A172 (cell line): ENCODE data around the gene INHBC. TPM values are rescaled to one million over a fixed set of nuclear protein-coding genes. Genes with fewer than 3 reads are reported as not detected.
A peak's percentile ranks its signal among the peaks of the same experiment; 100 is the strongest.

Source experiments
- DNase-seq: peaks from one replicate; pipeline ENCODE4 v3.0.0-alpha.2; 2015; ENCODE audit warnings: low spot score
- total RNA-seq: library from RNA; depleted of rRNA; stranded (reverse); fragments of >200 nt; shearing (Covaris generic); gene quantifications from 2 replicates; pipeline ENCODE4 v1.2.3, GENCODE V29; 2014

INHBC gene
- total RNA-seq, 1 experiment from 2014 or later, result not detected

DNA sequence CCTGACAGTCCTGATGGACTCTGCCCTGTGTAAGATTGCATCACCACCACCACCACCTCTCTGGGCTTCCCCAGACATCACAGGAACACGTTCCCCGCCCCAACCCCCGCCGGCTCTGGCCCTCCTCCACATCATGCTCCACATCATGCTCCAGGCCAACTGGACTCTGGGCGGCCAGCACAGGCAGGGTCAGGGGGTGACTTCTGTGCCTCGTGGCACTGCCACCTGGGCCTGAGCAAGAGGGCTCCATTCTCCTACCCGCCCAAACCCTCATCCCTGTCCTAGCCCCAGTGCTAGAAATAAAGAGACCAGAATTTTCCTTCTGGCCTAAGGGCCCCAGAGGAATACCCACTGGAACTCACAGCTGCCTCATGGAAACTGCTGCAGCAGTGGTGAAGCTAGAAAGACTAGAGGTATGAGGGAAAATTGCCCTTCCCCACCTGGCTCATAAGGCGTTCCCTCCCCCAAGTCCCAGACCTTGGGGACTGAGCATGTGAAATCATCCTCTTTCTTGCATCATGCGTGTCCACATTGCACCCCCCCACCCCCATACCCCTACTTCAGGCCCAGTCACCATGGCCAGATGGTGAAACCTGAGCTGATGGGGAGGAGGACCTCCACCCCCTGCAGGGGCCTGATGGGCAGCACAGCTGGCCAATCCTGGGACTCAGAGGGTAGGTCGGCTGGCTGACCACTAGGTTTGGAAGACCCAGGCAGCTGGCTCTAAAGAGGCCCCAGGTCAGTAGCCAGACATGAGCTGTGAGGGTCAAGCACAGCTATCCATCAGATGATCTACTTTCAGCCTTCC, 20.2 kb downstream of the INHBC start, which contains the start of gene INHBE:
Gene INHBE (plus strand): TSS at position 742 of the 808 bp plus-strand sequence. CDS start 230 bp downstream, outside the sequence.
- peak; percentile 19 for DNase-seq

DNA sequence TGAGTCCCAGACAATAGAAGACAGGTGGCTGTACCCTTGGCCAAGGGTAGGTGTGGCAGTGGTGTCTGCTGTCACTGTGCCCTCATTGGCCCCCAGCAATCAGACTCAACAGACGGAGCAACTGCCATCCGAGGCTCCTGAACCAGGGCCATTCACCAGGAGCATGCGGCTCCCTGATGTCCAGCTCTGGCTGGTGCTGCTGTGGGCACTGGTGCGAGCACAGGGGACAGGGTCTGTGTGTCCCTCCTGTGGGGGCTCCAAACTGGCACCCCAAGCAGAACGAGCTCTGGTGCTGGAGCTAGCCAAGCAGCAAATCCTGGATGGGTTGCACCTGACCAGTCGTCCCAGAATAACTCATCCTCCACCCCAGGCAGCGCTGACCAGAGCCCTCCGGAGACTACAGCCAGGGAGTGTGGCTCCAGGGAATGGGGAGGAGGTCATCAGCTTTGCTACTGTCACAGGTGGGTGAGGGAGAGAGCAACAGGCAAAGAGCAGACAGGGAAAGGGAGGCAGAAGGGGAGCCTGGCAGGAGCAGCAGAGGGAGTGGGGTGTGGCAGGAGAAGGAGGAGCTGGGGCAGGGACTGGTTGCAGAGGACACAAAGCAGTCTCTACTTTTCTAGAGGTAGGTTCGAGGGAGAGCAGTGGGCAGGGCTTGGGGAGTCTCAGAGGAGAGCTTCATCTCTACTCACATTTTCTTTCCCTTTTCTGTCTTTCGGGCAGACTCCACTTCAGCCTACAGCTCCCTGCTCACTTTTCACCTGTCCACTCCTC, 21.0 kb downstream of the INHBC start:
- no peak for DNase-seq

DNA sequence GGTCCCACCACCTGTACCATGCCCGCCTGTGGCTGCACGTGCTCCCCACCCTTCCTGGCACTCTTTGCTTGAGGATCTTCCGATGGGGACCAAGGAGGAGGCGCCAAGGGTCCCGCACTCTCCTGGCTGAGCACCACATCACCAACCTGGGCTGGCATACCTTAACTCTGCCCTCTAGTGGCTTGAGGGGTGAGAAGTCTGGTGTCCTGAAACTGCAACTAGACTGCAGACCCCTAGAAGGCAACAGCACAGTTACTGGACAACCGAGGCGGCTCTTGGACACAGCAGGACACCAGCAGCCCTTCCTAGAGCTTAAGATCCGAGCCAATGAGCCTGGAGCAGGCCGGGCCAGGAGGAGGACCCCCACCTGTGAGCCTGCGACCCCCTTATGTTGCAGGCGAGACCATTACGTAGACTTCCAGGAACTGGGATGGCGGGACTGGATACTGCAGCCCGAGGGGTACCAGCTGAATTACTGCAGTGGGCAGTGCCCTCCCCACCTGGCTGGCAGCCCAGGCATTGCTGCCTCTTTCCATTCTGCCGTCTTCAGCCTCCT, 21.6 kb downstream of the INHBC start:
- peak; percentile 40 for DNase-seq

DNA sequence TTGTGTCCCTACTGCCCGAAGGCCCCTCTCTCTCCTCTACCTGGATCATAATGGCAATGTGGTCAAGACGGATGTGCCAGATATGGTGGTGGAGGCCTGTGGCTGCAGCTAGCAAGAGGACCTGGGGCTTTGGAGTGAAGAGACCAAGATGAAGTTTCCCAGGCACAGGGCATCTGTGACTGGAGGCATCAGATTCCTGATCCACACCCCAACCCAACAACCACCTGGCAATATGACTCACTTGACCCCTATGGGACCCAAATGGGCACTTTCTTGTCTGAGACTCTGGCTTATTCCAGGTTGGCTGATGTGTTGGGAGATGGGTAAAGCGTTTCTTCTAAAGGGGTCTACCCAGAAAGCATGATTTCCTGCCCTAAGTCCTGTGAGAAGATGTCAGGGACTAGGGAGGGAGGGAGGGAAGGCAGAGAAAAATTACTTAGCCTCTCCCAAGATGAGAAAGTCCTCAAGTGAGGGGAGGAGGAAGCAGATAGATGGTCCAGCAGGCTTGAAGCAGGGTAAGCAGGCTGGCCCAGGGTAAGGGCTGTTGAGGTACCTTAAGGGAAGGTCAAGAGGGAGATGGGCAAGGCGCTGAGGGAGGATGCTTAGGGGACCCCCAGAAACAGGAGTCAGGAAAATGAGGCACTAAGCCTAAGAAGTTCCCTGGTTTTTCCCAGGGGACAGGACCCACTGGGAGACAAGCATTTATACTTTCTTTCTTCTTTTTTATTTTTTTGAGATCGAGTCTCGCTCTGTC, 22.3 kb downstream of the INHBC start:
- DNase-seq, result peak; percentile 18

DNA sequence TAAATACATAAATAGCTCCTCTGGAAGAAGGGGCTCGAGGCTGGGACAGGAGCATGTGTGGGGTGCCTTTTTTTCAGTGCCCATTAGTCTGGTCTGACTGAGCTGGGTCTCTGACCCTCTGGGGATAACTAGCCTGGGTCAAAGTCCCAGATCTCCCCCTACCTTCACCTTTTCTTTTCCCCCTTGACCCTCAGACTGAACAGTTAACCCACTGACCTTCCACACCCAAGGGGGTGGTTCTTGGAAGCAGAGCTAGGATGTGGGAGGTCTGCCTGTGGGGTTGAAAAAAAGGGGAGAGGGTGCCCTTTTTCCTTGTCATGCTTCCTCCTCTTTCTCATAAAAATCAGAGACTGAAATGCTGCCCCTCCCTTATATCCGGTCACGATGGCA, 24.1 kb downstream of the INHBC start:
- no peak for DNase-seq

DNA sequence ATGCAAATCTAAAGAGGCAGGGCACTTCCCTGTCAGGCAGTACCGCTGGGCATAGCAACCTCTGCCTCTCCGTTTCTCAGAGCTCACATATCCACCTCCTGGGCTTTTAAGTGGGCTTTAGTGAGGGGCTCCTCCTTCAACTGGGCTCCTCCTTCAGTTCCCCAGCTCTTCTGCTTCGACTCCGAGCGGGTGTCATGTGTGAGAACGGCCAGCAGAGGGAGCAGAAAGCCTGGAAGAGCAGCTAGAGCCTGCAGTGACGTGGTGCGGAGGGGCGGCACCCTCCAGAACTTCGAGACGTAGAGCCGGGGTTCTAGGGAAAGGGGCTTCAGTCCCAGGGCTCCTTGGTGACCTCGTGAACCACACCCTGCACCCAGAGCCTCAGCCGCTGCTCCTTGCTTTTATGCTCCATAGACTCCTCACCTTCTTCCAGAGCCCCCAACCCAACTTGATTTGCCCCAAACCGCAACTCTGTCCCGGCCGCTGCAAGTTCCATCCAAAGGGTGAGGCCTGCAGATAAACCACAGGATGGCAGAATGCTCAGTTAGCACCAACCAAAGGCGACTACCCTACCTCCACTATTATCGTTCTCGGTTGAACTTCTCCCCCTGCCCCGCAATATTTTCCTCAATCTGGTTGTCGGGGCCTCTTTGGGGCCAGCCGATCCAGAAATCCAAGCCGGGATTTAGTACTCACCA, 24.6 kb downstream of the INHBC start:
- DNase-seq, result peak; percentile 91

DNA sequence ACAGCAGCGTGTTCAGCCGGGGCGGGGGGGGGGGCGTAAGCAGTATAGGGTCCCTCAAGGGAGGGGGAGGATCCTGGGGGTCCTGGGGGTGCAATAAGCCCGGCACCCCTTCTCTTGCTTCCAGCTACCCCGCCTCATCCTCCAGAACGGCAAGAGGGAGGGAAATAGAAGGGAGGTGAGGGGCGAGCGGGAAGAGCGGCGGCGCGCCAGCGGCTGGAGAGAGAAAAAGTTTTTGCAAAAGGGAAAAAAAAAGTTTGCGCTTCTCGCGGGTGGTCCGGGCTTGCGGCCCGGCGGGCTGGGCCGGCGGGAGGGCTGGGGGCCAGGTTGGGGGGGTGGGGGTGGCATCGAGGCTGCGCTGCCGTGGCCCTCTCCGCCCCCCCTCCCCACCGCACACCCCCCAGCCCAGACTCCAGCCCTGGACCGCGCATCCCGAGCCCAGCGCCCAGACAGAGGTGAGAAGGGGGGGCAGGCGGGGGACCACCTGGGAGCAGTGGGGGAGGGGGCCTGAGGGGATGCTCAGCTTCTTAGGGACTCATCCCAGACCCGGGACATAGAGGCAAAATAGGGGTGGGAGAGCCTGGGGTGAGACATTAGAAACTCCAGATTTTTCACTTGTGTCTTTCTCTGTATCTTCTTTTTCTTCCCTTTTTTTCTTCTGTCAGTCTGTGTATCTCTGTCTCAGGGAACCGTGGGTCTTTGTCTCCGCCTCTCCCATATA, 25.3 kb downstream of the INHBC start, which contains the start of gene GLI1:
Gene GLI1 (plus strand): TSS at position 36 of the 718 bp plus-strand sequence. CDS start 3,907 bp downstream, outside the sequence.
- DNase-seq, result no peak

DNA sequence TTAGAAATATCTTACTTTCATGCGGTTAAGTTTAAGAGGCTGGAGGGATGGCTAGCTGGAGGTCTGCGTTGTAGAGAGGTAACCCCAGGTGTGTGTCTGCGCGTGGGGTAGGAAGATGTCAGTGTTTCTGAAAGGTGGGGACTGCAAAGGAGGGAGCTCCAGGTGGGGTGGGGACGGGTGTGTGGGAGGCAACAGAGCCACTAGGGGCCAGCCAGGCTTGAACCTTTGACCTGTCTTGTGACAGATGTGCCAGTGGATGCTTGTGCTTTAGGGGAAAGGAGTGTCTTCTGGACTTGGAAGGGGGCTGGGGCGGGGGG, 25.8 kb downstream of the INHBC start:
- no peak for DNase-seq

DNA sequence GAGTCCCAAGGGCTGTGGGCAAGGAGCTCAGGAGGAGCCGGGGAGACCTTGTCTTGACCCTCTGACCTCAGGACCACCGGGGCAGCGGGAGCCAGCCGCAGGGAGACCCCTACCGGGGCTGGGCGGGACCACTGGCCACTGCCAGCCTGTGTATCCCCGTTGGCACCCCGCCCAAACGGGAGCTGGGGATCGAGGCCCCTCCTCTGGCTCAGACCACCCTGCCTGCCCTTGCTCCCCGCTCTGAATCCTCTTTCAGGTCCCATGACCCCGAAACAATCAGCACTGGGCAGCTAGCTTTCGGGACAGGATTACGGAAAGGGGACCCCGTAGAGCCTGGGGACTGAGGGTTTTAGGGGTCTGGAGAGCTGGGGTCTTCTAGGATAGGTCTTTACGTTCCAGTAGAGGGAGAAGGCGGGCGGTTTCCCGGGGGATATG, 26.3 kb downstream of the INHBC start:
- no peak for DNase-seq

DNA sequence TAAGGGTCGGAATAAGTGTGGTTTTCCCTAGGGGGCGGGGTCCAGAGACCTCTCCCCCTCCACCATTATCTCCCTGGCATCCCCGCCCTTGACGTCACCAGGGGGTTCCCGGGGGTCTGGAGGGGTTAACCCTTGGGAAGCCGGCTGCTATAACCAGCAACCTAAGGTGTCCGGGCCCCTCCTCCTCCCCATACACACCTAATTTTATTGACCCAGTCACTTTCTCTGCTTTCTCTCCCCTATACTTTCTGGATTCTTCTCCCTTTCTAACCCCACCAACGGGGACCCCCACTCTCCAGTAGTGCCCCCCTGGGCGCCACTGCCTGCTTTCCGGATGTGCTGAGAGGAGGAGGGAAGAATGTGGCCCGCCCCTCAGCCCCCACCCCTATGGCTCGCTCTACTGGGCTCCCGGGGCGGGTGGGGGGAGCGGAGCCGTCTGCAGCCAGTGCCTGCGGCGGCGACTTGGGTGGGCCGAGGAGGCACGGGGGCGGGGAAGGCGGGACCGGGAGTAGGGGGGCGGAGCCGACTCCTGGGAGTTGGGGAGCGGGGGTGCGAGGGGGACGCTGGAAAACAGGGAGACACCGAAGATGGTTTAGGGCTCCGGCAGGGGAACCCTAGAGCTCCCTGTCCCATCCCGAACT, 26.8 kb downstream of the INHBC start:
- DNase-seq, result peak; percentile 16

DNA sequence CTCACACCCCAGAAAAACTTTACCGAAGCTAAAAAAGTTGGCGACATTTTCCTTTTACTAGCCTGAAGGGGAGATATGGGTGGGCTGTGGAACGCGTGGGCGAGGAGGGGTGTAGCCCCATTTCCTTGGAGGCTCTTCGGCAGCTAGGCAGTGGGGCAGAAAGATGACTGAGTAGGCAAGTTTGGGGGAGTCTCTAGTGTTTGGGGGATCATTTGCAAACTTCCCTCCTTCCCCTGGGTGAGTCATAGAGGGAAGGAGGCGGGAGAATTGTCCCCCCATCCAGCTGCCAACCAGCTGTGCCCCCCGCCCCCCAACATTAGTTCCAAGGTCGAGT, 27.3 kb downstream of the INHBC start:
- peak; percentile 26 for DNase-seq

DNA sequence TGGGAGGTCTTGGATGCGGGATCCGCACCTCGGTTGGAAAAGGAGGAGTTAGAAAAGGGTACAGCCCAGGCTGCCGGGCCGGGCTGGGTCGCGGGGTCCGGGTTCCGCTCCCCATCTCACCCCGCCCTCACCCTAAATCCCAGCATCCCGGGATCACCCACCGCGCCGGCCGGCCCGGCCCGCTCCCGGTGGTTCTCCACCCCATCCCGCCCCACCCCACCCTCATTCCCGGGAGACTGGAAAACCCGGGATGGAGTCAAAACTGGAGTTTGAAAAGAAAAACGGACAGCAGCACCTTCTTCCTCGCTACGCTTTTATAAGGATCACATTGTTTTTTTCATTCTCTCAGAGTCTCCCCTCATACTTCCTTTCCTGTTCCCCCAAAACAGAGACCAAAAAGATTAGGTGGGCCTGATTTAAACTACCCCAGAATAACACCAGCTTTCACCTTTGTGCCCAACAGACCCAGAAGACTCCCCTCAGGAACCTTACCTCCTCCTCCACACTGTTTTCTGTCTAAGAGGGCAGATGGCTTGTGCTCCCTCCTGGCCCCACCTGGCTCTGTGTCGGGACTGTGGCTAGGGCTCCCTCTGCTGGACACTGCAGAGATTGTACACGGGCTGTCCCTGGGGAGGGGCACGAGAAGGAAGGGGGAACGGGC, 27.8 kb downstream of the INHBC start:
- DNase-seq, result peak; percentile 76

DNA sequence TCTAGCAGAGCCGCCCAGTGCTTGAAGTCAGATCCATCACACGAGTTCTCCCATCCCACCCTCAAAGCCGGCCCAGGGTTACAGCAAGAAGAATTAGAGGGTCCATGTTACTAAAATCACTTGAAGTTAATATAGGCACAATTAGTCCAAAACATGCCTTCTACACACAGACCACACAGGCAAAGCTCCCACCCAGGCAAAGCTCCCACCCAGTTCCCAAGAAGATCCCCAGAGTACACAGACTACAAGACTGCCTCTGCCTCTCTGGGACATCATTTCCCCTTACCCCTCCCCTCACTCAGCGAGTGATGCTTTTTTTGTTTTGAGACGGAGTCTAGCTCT, 28.3 kb downstream of the INHBC start:
- no peak for DNase-seq

DNA sequence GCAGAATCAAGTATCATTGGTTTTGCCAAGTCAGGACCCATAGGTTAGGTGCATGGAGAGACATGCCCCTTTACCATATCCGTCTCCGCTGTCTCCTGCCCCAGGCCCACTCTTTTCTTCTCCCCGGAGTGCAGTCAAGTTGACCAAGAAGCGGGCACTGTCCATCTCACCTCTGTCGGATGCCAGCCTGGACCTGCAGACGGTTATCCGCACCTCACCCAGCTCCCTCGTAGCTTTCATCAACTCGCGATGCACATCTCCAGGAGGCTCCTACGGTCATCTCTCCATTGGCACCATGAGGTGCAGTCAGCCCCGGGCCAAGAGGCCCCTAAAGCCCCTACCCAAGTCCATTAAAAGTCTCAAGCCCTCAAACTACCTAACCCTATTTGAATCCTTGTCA, 30.0 kb downstream of the INHBC start:
- no peak for DNase-seq

DNA sequence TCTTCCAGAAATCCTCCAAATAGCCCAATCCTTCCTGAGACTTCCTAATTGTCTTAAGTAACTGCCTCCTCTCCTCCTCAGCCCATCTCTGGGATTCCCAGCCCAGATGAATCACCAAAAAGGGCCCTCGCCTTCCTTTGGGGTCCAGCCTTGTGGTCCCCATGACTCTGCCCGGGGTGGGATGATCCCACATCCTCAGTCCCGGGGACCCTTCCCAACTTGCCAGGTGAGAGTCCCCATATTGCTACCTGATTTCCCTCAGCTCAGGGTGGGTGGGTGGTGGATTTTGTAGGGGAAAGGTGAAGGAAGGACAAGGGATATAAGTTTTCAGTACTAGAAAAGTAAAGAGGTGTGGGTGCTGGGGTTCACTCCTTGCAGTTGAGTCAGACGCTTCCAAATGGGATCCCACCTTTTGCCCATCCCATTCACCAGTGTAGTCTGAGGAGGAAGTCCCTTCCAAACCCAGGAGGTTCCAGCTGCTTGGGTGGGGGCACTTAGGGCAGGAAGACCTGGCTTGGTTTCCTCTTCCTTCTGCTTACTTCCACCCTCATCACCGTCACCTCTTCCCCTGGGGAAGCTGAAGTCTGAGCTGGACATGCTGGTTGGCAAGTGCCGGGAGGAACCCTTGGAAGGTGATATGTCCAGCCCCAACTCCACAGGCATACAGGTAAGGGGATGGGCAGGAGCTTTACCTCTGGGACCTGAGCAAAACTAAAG, 30.6 kb downstream of the INHBC start:
- no peak for DNase-seq

DNA sequence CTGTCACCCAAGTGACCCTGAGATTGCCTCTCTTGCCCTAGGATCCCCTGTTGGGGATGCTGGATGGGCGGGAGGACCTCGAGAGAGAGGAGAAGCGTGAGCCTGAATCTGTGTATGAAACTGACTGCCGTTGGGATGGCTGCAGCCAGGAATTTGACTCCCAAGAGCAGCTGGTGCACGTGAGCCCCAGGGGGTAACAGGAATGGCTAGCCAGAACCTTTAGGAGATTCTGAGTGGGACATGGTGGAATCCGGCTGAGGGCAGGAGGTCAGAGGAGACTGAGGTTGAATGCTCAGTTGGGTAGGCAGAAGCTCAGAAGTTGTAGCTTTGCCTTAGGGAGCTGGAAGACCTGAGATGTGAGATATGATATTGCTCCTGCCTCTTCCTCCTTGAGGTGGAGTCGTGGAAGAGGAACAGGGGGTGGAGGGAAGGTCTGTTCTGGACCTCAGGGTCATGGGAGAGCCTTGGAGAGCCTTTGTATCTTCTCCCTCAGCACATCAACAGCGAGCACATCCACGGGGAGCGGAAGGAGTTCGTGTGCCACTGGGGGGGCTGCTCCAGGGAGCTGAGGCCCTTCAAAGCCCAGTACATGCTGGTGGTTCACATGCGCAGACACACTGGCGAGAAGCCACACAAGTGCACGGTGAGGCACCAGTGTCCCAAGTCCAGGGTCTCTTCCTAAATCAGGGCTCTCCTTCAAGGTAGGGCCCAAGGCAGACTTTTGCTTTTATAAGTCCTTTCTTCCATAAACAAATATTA, 31.3 kb downstream of the INHBC start:
- DNase-seq, result no peak

DNA sequence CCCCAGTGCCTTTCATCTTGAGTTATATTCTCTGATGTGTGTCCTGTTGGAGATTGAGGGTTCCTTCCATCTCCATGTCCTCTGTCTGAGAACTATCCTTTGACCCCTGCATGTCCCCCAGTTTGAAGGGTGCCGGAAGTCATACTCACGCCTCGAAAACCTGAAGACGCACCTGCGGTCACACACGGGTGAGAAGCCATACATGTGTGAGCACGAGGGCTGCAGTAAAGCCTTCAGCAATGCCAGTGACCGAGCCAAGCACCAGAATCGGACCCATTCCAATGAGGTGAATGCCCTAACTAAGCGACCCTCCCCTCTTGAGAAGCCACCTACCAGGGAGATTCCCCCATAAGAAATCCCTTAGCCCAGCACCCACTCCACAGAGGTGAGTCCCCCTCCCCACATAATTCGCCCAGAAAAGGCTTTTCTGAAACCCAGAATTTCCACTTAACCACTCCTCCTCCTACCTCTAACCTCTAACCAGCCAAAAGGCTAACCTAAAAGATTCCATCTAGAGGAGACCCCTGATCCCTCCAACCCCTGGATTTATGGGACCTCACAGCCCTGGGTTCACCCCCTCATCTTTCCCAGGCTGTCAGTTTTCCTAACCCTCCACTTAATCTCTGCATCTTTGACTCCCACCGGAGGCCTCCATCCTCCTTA, 32.8 kb downstream of the INHBC start:
- DNase-seq, result no peak

DNA sequence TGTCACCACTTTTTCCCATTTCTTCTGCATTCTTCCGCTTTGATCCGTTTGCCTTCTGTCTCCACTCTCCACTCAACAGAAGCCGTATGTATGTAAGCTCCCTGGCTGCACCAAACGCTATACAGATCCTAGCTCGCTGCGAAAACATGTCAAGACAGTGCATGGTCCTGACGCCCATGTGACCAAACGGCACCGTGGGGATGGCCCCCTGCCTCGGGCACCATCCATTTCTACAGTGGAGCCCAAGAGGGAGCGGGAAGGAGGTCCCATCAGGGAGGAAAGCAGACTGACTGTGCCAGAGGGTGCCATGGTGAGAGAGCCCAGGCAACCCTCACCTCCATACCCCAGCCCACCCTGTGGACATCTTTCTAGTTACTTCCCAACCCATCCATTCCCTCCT, 33.3 kb downstream of the INHBC start:
- no peak for DNase-seq
